GM12801 (cell line): ENCODE measurements around the gene KCNH1.

ENCODE experiments used
- CTCF ChIP-seq: IDR thresholded peaks from one replicate; pipeline ENCODE4 v1.5.1; 2011; ENCODE audit warnings: control low read depth; ENCODE audit not compliant: insufficient read length; ENCODE audit errors: extremely low read depth

The KCNH1 gene

GRCh38 chr1:210901981-210902770 is 231.8 kb downstream of the KCNH1 start:
- TF ChIP-seq CTCF, result no peak

- TF ChIP-seq CTCF, result no peak
Measured at GRCh38 chr1:210900820-210901219, 233.1 kb downstream of the KCNH1 start.

GRCh38 chr1:210900079-210900478 is 233.9 kb downstream of the KCNH1 start:
- no peak for TF ChIP-seq CTCF

- no peak for TF ChIP-seq CTCF
Measured at GRCh38 chr1:210899676-210900075, 234.3 kb downstream of the KCNH1 start.

- TF ChIP-seq CTCF, result no peak
Measured at GRCh38 chr1:210898473-210898872, 235.5 kb downstream of the KCNH1 start.

GRCh38 chr1:210883821-210884220 is 250.1 kb downstream of the KCNH1 start:
- no peak for TF ChIP-seq CTCF

GRCh38 chr1:210882414-210883221 is 251.3 kb downstream of the KCNH1 start:
- no peak for TF ChIP-seq CTCF
